DOHH2 (cell line): ENCODE results near the gene ITSN2.

Experiments
- H3F3A ChIP-seq: fragments of 200-600 bp; sonication (generic), shearing (Covaris generic); 2 replicates; pipeline ENCODE4 v1.6.0; 2016; ENCODE audit warnings: antibody characterized with exemption, mild to moderate bottlenecking; ENCODE audit not compliant: control insufficient read depth, insufficient read depth
- H3K27ac ChIP-seq: fragments of 200-600 bp; sonication (generic); 2 replicates; pipeline ENCODE4 v1.5.1; 2014; ENCODE audit warnings: low read depth, mild to moderate bottlenecking, low read length, moderate library complexity
- H3K27me3 ChIP-seq: fragments of 200-600 bp; sonication (generic); 2 replicates; pipeline ENCODE4 v1.6.1; 2014; ENCODE audit warnings: mild to moderate bottlenecking, low read length, mixed read lengths; ENCODE audit not compliant: control insufficient read depth
- H3K36me3 ChIP-seq: fragments of 200-600 bp; sonication (generic); 2 replicates; pipeline ENCODE4 v1.6.1; 2014; ENCODE audit warnings: mild to moderate bottlenecking, low read length, moderate library complexity, mixed read lengths; ENCODE audit not compliant: control insufficient read depth
- H3K4me1 ChIP-seq: fragments of 200-600 bp; sonication (generic); 2 replicates; pipeline ENCODE4 v1.6.1; 2014; ENCODE audit warnings: mild to moderate bottlenecking, low read length, mixed read lengths; ENCODE audit not compliant: control insufficient read depth
- H3K4me2 ChIP-seq: fragments of 200-600 bp; sonication (generic); 2 replicates; pipeline ENCODE4 v1.6.0; 2014; ENCODE audit warnings: mild to moderate bottlenecking, low read length, moderate library complexity
- H3K4me3 ChIP-seq: fragments of 200-600 bp; sonication (generic); 2 replicates; pipeline ENCODE4 v1.5.1; 2014; ENCODE audit warnings: mild to moderate bottlenecking, low read length, mixed read lengths
- H3K79me2 ChIP-seq: fragments of 200-600 bp; sonication (generic); 2 replicates; pipeline ENCODE4 v1.6.1; 2014; ENCODE audit warnings: mild to moderate bottlenecking, low read length, mixed read lengths; ENCODE audit not compliant: control insufficient read depth
- H3K9me2 ChIP-seq: fragments of 200-600 bp; sonication (generic); replicated peaks from 2 replicates; pipeline ENCODE4 v1.6.1; 2014; ENCODE audit warnings: mild to moderate bottlenecking, low read length, mixed read lengths; ENCODE audit not compliant: control insufficient read depth
- H3K9me3 ChIP-seq: fragments of 200-600 bp; sonication (generic); 2 replicates; pipeline ENCODE4 v1.6.1; 2014; ENCODE audit warnings: antibody characterized with exemption, low read length, mixed read lengths; ENCODE audit not compliant: control insufficient read depth, insufficient read depth
- H4K20me1 ChIP-seq: fragments of 200-600 bp; sonication (generic); 2 replicates; pipeline ENCODE4 v1.6.0; 2014; ENCODE audit warnings: low read depth, mild to moderate bottlenecking, antibody characterized with exemption, low read length, moderate library complexity; ENCODE audit not compliant: control insufficient read depth, insufficient read depth
- CTCF ChIP-seq: fragments of 200-600 bp; sonication (generic); IDR thresholded peaks from one replicate; pipeline ENCODE4 v1.5.1; 2014; ENCODE audit warnings: antibody characterized with exemption, mild to moderate bottlenecking, low read depth, low read length; ENCODE audit not compliant: poor library complexity, severe bottlenecking
- EZH2phosphoT487 ChIP-seq: fragments of 200-600 bp; sonication (generic); IDR thresholded peaks from 2 replicates; pipeline ENCODE4 v1.6.1; 2017; ENCODE audit warnings: borderline replicate concordance, mild to moderate bottlenecking, antibody characterized with exemption, low read length, moderate library complexity, mixed read lengths

ITSN2 gene

GRCh38 chr2:24352664-24353063 is 7.7 kb downstream of the ITSN2 start:
- Histone ChIP-seq H4K20me1 (peaks cover 20% of the 10 kb centered on the region), H3K9me2 (no peaks in the 10 kb centered on the region), H3K79me2 (peaks cover 100% of the 10 kb centered on the region)

GRCh38 chr2:24351981-24352380 is 8.4 kb downstream of the ITSN2 start:
- peak overlapping the region; percentile 74 for H3K4me2 ChIP-seq
- H3K4me3 ChIP-seq, result no peak overlapping the region
- TF ChIP-seq CTCF (no peak), EZH2phosphoT487 (no peak)
- peaks cover 20% of the 10 kb centered on the region for H4K20me1 ChIP-seq
- no peak overlapping the region for H3K27ac ChIP-seq
- peaks cover 4% of the 10 kb centered on the region; the same call in 1 of the 2 replicates for H3F3A ChIP-seq
- H3K9me3 ChIP-seq, result no peaks in the 10 kb centered on the region
- peaks cover 81% of the 10 kb centered on the region for H3K4me1 ChIP-seq
- no peaks in the 10 kb centered on the region for H3K27me3 ChIP-seq
- H3K9me2 ChIP-seq, result no peaks in the 10 kb centered on the region
- H3K36me3 ChIP-seq, result peaks cover 4% of the 10 kb centered on the region
- H3K79me2 ChIP-seq, result peaks cover 100% of the 10 kb centered on the region

More at GRCh38 chr2:24352664-24353063, 7.7 kb downstream of the ITSN2 start:
- peaks cover 88% of the 10 kb centered on the region for H3K4me1 ChIP-seq
- peaks cover 8% of the 10 kb centered on the region; the same call in 1 of the 2 replicates for H3F3A ChIP-seq
- H3K27me3 ChIP-seq, result no peaks in the 10 kb centered on the region
- H3K36me3 ChIP-seq, result peaks cover 8% of the 10 kb centered on the region
- H3K4me3 ChIP-seq, result peak overlapping the region; percentile 39
- no peaks in the 10 kb centered on the region for H3K9me3 ChIP-seq
- peak overlapping the region; percentile 4; the same call in 1 of the 2 replicates for H3K27ac ChIP-seq
- H3K4me2 ChIP-seq, result peak overlapping the region; percentile 74
- TF ChIP-seq EZH2phosphoT487 (no peak), CTCF (no peak)

- H3K36me3 ChIP-seq, result no peaks in the 10 kb centered on the region; the same call in 1 of the 2 replicates
- no peaks in the 10 kb centered on the region for H3K9me3 ChIP-seq
- TF ChIP-seq EZH2phosphoT487 (no peak), CTCF (no peak)
- H3K4me3 ChIP-seq, result peak overlapping the region; percentile 2; the same call in 1 of the 2 replicates
- H4K20me1 ChIP-seq, result peaks cover 20% of the 10 kb centered on the region
- no peaks in the 10 kb centered on the region for H3K27me3 ChIP-seq
- H3K4me2 ChIP-seq, result peak overlapping the region; percentile 18
- peaks cover 77% of the 10 kb centered on the region for H3K4me1 ChIP-seq
- H3F3A ChIP-seq, result peaks cover 4% of the 10 kb centered on the region; the same call in 1 of the 2 replicates
- H3K9me2 ChIP-seq, result no peaks in the 10 kb centered on the region
- H3K79me2 ChIP-seq, result peaks cover 100% of the 10 kb centered on the region
- H3K27ac ChIP-seq, result no peak overlapping the region
These were observed 8.8 kb downstream of the ITSN2 start for GRCh38 chr2:24351627-24351938.
